Gastrocnemius medialis (tissue), 4 donors: ENCODE data around the gene SMYD3. TPM values are rescaled to one million over a fixed set of nuclear protein-coding genes. Genes with fewer than 3 reads are reported as not detected.

Experiments used
- ATAC-seq, 2 donors: fragments of 150-250 bp; one replicate each; pipeline ENCODE4 v1.9.1; 2016
- DNase-seq, 2 donors: peaks; one replicate each; pipeline ENCODE4 v3.0.0-alpha.2; 2019
- H3K27ac ChIP-seq, 4 donors: fragments of 200-600 bp; sonication (generic); 1 replicate in 1 of 4; 2 replicates in 3 of 4; pipeline ENCODE4 v1.5.1; 2016 to 2018; ENCODE audit warnings: mild to moderate bottlenecking in 2 of 4, moderate library complexity in 1 of 4
- H3K27me3 ChIP-seq, 3 donors: fragments of 200-600 bp; sonication (generic) in 2 of 3; 1 replicate in 1 of 3; 2 replicates in 2 of 3; pipeline versions ENCODE4 v1.5.1 to v1.6.0; 2016 to 2019; ENCODE audit warnings: mild to moderate bottlenecking in 1 of 3, moderate library complexity in 1 of 3
- H3K36me3 ChIP-seq, 2 donors: fragments of 200-600 bp; sonication (generic) in 1 of 2; one replicate each; pipeline ENCODE4 v1.5.1; 2017 to 2018
- H3K4me1 ChIP-seq, 2 donors: fragments of 200-600 bp; sonication (generic) in 1 of 2; one replicate each; pipeline ENCODE4 v1.5.1; 2016 to 2017; ENCODE audit warnings: mild to moderate bottlenecking in 2 of 2
- H3K4me3 ChIP-seq, 4 donors: fragments of 200-600 bp; sonication (generic) in 3 of 4; 1 replicate in 1 of 4; 2 replicates in 3 of 4; pipeline ENCODE4 v1.5.1; 2016 to 2019; ENCODE audit warnings: mild to moderate bottlenecking in 2 of 4
- H3K9me3 ChIP-seq, 3 donors: fragments of 200-600 bp; sonication (generic) in 2 of 3; 1 replicate in 1 of 3; 2 replicates in 2 of 3; pipeline ENCODE4 v1.5.1; 2016 to 2019
- POLR2A ChIP-seq, 2 donors: fragments of 450-650 bp; IDR thresholded peaks; one replicate each; pipeline ENCODE4 v1.6.1; 2017; ENCODE audit warnings: antibody characterized with exemption in 2 of 2, mild to moderate bottlenecking in 2 of 2, moderate library complexity in 2 of 2
- in situ Hi-C, 4 donors: fragments of 200-750 bp; cut with MboI; loops; one replicate each; pipeline versions ENCODE4 v1.15.0 to v1.8.0; 2017; ENCODE audit warnings: low sequenced_read_pairs in 4 of 4
- intact Hi-C: fragments of 100-400 bp; cut with DNase I; formaldehyde crosslinking; loops from one replicate; pipeline ENCODE4 v1.15.1; 2023; ENCODE audit warnings: low total_unique reads
- total RNA-seq, 4 donors: library from RNA; depleted of rRNA; stranded (reverse); fragments of >200 nt; gene quantifications; one replicate each; pipeline versions ENCODE4 v1.1.0 to v1.2.3, GENCODE V29; 2016
- TF ChIP-seq, protein P1 (sequence below), 5 experiments: fragments of 450-650 bp in 3 of 5; fragments of 200-600 bp in 2 of 5; sonication (generic) in 2 of 5; IDR thresholded peaks in 4 of 5; conservative IDR thresholded peaks in 1 of 5; 1 replicate in 4 of 5; 2 replicates in 1 of 5; pipeline ENCODE4 v1.5.1; 2016 to 2019; ENCODE audit warnings: antibody characterized with exemption in 5 of 5, mild to moderate bottlenecking in 3 of 5, moderate library complexity in 3 of 5

SMYD3 gene
- total RNA-seq, 4 donors from 2014 or later, result 4.4 to 10.3 (median 6.3) TPM

DNA sequence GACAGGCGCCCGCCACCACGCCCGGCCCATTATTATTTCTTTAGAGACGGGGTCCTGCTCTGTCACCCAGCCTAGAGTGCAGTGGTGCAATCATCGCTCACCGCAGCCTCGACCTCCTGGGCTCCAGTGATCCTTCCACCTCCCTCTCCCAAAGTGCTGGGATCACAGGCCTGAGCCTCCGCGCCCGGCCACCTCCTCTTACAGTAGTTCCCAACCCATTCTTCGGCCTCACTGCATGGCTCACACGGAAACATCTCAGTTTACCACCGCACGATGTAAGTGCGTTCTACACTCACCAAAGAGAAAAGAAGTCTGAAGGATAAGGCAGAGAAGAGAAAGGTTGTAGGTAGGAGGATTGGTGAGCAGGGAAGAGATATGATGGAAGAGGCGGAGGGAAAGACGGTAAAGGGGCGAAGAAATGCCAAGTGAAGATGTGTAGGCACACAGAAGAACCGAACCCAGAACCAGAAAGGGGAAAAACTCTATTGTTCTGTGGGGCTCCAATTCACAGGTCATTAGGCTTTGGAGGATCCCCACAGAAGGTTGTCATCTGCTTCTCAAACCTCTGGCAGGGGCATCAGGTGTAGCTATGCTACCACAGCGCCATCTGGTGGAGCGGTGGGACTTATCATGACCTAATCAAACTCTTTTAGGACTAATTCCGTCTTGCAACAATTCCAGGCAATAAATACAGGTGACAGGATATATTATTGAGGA, 504.2 kb downstream of the SMYD3 start:
- Histone ChIP-seq H3K36me3 (no peaks in the 10 kb centered on the region), H3K9me3 (no peaks in the 10 kb centered on the region), H3K4me3 (no peak overlapping the region), H3K27me3 (no peaks in the 10 kb centered on the region), H3K27ac (no peak overlapping the region), H3K4me1 (peaks cover 3% of the 10 kb centered on the region in 2 donors)
- DNase-seq (peak; percentile 50 to 65), ATAC-seq (peak; percentile 47 to 64)
- TF ChIP-seq, protein P1, sequence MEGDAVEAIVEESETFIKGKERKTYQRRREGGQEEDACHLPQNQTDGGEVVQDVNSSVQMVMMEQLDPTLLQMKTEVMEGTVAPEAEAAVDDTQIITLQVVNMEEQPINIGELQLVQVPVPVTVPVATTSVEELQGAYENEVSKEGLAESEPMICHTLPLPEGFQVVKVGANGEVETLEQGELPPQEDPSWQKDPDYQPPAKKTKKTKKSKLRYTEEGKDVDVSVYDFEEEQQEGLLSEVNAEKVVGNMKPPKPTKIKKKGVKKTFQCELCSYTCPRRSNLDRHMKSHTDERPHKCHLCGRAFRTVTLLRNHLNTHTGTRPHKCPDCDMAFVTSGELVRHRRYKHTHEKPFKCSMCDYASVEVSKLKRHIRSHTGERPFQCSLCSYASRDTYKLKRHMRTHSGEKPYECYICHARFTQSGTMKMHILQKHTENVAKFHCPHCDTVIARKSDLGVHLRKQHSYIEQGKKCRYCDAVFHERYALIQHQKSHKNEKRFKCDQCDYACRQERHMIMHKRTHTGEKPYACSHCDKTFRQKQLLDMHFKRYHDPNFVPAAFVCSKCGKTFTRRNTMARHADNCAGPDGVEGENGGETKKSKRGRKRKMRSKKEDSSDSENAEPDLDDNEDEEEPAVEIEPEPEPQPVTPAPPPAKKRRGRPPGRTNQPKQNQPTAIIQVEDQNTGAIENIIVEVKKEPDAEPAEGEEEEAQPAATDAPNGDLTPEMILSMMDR (IDR thresholded peaks at IDR 0.05 in 4 of 5, conservative IDR thresholded peaks at IDR 0.05 in 1 of 5), result peak; percentile 56 to 87 (median 76)
- TF ChIP-seq POLR2A (IDR thresholded peaks at IDR 0.05), result no peak
- intact Hi-C loops, result loop anchor here (1.0 kb wide), 1 partner anchor 850 kb away; no protein-coding TSS in a partner anchor
- in situ Hi-C loops, result loop anchor here (5.0 to 25.0 kb wide), 2 partner anchors 484 to 851 kb away; partner anchors contain the start of gene KIF26B (in 2 of the 4)

DNA sequence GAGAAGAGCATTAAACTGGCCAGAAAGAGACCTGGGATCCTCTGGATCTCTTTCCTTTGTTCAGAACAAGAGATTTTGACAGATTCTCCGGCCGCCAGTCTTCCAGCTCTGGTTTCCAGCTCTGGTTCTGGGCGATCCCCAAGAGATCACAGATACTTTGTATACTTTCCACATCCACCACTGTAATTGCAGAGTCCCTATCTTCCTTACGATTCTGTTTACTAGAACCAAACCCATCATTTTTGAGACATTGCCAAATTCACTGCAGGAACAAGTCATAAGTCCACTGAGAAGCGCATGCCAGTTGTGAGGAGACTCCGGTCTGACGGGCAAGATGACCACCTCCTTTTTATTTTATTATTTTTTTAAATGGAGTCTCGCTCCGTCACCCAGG, 505.2 kb downstream of the SMYD3 start:
- Histone ChIP-seq H3K4me1 (peaks cover 3% of the 10 kb centered on the region in 2 donors), H3K27me3 (no peaks in the 10 kb centered on the region), H3K36me3 (no peaks in the 10 kb centered on the region), H3K9me3 (no peaks in the 10 kb centered on the region), H3K27ac (no peak overlapping the region), H3K4me3 (no peak overlapping the region)
- TF ChIP-seq POLR2A (IDR thresholded peaks at IDR 0.05), result no peak
- TF ChIP-seq, protein P1 (IDR thresholded peaks at IDR 0.05 in 4 of 5, conservative IDR thresholded peaks at IDR 0.05 in 1 of 5), result no peak
- intact Hi-C loops (no loop called here), in situ Hi-C loops (loop anchor here (5.0 to 25.0 kb wide), 2 partner anchors 485 to 850 kb away; partner anchors contain the start of gene KIF26B (in 2 of the 4))
- no peak for ATAC-seq
- no peak for DNase-seq

- Histone ChIP-seq H3K27ac (no peak overlapping the region), H3K9me3 (no peaks in the 10 kb centered on the region), H3K36me3 (no peaks in the 10 kb centered on the region), H3K27me3 (no peaks in the 10 kb centered on the region), H3K4me3 (no peak overlapping the region), H3K4me1 (peaks cover 3% of the 10 kb centered on the region in 2 donors)
- ATAC-seq (no peak), DNase-seq (no peak)
- intact Hi-C loops (no loop called here), in situ Hi-C loops (loop anchor here (5.0 to 25.0 kb wide), 2 partner anchors 486 to 849 kb away; partner anchors contain the start of gene KIF26B (in 2 of the 4))
- TF ChIP-seq, protein P1 (IDR thresholded peaks at IDR 0.05 in 4 of 5, conservative IDR thresholded peaks at IDR 0.05 in 1 of 5), result no peak
- no peak for TF ChIP-seq POLR2A (IDR thresholded peaks at IDR 0.05)
These were observed 505.8 kb downstream of the SMYD3 start for GRCh38 chr1:246001142-246001836.

DNA sequence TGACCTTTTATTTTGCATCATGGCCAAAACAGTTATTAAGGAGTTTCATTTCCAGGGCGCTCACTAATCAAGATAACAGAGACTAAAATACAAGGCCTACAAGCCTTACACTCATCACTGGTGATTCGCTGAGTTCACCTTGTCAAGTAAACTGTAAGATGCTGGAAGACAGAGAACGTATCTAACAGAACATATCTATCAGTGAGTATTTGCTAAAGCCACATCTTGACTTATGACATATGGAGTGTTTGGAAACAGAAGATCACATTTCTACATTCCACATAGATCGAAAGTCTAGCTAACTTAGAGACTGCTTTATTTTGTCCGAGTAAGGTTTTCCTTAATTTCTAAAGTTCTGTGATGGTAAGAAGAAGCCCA, 506.5 kb downstream of the SMYD3 start:
- in situ Hi-C loops, result loop anchor here (5.0 to 25.0 kb wide), 2 partner anchors 487 to 848 kb away; partner anchors contain the start of gene KIF26B (in 2 of the 4)
- Histone ChIP-seq H3K27ac (no peak overlapping the region), H3K27me3 (no peaks in the 10 kb centered on the region), H3K4me3 (no peak overlapping the region), H3K9me3 (no peaks in the 10 kb centered on the region), H3K4me1 (peaks cover 3% of the 10 kb centered on the region in 2 donors), H3K36me3 (no peaks in the 10 kb centered on the region)
- intact Hi-C loops, result no loop called here
- no peak for TF ChIP-seq POLR2A (IDR thresholded peaks at IDR 0.05)
- DNase-seq, result no peak
- no peak for ATAC-seq
